ENCODE results near the gene IL20RA.

DNA sequence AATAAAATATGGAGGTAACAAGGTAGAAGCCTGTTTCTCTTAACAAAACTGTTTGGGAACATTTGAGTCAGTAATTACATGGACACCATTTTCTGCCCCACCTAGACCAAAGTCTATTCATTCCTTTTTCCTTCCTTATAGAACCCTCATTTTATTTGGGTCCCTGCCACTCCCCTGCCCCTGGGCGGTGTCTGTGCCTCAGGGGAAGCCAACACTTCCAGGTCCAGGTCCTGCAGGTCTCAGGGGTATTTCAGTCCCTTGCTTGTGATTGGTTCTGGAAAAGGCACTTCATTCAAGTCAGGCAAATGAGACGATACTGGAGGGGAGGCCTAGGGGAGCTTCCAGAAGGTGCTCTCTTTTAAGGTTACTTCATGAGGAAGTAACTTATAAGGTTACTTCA, 80.4 kb downstream of the IL20RA start:
- TF ChIP-seq, protein P1, sequence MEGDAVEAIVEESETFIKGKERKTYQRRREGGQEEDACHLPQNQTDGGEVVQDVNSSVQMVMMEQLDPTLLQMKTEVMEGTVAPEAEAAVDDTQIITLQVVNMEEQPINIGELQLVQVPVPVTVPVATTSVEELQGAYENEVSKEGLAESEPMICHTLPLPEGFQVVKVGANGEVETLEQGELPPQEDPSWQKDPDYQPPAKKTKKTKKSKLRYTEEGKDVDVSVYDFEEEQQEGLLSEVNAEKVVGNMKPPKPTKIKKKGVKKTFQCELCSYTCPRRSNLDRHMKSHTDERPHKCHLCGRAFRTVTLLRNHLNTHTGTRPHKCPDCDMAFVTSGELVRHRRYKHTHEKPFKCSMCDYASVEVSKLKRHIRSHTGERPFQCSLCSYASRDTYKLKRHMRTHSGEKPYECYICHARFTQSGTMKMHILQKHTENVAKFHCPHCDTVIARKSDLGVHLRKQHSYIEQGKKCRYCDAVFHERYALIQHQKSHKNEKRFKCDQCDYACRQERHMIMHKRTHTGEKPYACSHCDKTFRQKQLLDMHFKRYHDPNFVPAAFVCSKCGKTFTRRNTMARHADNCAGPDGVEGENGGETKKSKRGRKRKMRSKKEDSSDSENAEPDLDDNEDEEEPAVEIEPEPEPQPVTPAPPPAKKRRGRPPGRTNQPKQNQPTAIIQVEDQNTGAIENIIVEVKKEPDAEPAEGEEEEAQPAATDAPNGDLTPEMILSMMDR (conservative IDR thresholded peaks at IDR 0.05; ENCODE audit: low read depth in 2 of 2) = no peak
- TF ChIP-seq EZH2 (IDR thresholded peaks at IDR 0.05; ENCODE audit: low read depth, unreplicated experiment) (no peak), ZNF331 (CRISPR knock-in tag; IDR thresholded peaks at IDR 0.05; ENCODE audit: low read depth) (no peak), POLR2AphosphoS5 (IDR thresholded peaks at IDR 0.05; ENCODE audit: low read depth) (no peak), EZH2phosphoT487 (IDR thresholded peaks at IDR 0.05; ENCODE audit: unreplicated experiment) (no peak), CREB1 (CRISPR knock-in tag; IDR thresholded peaks at IDR 0.05; ENCODE audit: low read depth) (no peak), NANOG (IDR thresholded peaks at IDR 0.05; ENCODE audit: borderline replicate concordance) (no peak), STAT1 (IDR thresholded peaks at IDR 0.05; ENCODE audit: unreplicated experiment) (no peak)
- TF ChIP-seq, protein P2, sequence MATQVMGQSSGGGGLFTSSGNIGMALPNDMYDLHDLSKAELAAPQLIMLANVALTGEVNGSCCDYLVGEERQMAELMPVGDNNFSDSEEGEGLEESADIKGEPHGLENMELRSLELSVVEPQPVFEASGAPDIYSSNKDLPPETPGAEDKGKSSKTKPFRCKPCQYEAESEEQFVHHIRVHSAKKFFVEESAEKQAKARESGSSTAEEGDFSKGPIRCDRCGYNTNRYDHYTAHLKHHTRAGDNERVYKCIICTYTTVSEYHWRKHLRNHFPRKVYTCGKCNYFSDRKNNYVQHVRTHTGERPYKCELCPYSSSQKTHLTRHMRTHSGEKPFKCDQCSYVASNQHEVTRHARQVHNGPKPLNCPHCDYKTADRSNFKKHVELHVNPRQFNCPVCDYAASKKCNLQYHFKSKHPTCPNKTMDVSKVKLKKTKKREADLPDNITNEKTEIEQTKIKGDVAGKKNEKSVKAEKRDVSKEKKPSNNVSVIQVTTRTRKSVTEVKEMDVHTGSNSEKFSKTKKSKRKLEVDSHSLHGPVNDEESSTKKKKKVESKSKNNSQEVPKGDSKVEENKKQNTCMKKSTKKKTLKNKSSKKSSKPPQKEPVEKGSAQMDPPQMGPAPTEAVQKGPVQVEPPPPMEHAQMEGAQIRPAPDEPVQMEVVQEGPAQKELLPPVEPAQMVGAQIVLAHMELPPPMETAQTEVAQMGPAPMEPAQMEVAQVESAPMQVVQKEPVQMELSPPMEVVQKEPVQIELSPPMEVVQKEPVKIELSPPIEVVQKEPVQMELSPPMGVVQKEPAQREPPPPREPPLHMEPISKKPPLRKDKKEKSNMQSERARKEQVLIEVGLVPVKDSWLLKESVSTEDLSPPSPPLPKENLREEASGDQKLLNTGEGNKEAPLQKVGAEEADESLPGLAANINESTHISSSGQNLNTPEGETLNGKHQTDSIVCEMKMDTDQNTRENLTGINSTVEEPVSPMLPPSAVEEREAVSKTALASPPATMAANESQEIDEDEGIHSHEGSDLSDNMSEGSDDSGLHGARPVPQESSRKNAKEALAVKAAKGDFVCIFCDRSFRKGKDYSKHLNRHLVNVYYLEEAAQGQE (IDR thresholded peaks at IDR 0.05; ENCODE audit: unreplicated experiment) = no peak
- TF ChIP-seq, protein P3, sequence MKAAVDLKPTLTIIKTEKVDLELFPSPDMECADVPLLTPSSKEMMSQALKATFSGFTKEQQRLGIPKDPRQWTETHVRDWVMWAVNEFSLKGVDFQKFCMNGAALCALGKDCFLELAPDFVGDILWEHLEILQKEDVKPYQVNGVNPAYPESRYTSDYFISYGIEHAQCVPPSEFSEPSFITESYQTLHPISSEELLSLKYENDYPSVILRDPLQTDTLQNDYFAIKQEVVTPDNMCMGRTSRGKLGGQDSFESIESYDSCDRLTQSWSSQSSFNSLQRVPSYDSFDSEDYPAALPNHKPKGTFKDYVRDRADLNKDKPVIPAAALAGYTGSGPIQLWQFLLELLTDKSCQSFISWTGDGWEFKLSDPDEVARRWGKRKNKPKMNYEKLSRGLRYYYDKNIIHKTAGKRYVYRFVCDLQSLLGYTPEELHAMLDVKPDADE (IDR thresholded peaks at IDR 0.05) = no peak
